Bronchial epithelial cell (primary cell): ENCODE results near the gene LRRC8D. TPM values are rescaled to one million over a fixed set of nuclear protein-coding genes. Genes with fewer than 3 reads are reported as not detected.

Experiments used
- DNase-seq: peaks from one replicate; pipeline ENCODE4 v3.0.0-alpha.2; 2010; ENCODE audit warnings: low read depth
- FAIRE-seq: peaks from 2 replicates; lab custom pipeline; 2011; peaks lifted over from hg19 to GRCh38; lab: Jason Lieb, UNC
- H3K27me3 ChIP-seq: 2 replicates; pipeline ENCODE4 v1.5.1; 2011; ENCODE audit warnings: low read length; ENCODE audit not compliant: control insufficient read depth, insufficient read depth
- H3K36me3 ChIP-seq: 2 replicates; pipeline ENCODE4 v1.5.1; 2011; ENCODE audit warnings: low read length; ENCODE audit not compliant: control insufficient read depth, insufficient read depth
- H3K4me3 ChIP-seq: 2 replicates; pipeline ENCODE4 v1.5.1; 2011; ENCODE audit warnings: mild to moderate bottlenecking, low read depth, low read length, control low read depth
- total RNA-seq: library from RNA; depleted of rRNA; stranded (reverse); fragments of >200 nt; gene quantifications from 2 replicates; pipeline ENCODE4 v1.2.1, GENCODE V29; 2014
- TF ChIP-seq, protein P1 (sequence below): IDR thresholded peaks from 2 replicates; pipeline ENCODE4 v1.5.1; 2011; ENCODE audit warnings: mild to moderate bottlenecking, moderate library complexity, low read length, control low read depth, inconsistent platforms; ENCODE audit not compliant: insufficient read depth, severe bottlenecking

LRRC8D gene
- total RNA-seq, 1 donor from 2014 or later: 35.8 TPM

DNA sequence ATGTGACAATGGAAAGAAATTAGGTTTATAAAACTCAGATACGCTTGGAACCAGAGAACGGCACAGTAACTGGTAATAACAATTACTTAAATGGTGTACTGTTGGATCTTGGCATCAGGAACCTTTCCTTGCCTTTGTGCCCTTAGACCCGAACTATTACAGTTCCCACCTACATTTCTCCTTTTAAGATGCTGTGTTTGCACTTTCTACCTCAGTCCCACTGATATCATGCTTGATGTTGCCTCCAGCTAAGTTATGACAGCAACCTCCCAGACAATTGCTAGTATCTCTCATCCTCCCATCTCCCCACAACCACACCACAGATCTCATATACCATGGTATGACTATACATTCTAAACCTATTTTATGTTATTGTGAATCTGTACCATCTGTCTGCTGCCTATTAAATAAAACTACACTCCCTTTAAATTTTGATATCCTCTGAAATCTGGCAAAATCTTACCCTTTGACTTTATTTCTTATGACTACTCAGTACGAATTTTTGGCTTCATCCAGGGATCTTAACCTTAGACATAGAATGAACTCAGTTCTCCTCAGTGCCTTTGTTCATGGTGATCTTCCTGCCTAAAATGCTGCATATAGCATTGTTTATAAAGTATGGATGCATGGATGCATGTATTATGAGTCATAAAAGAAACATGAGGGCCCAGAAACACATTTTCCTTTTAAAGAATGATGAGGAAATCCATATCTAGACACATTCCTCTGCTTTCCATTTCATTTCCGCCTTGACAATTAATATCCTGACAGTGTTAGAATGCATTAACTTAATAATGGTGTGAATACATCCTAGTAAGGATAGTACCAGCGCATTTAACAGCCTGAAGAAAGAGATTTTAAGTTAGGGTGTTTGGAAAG is 64.1 kb downstream of the LRRC8D start:
- Histone ChIP-seq H3K36me3 (peaks cover 4% of the 10 kb centered on the region), H3K27me3 (no peaks in the 10 kb centered on the region), H3K4me3 (no peak overlapping the region)
- DNase-seq: peak; percentile 75
- no peak for FAIRE-seq
- TF ChIP-seq, protein P1, sequence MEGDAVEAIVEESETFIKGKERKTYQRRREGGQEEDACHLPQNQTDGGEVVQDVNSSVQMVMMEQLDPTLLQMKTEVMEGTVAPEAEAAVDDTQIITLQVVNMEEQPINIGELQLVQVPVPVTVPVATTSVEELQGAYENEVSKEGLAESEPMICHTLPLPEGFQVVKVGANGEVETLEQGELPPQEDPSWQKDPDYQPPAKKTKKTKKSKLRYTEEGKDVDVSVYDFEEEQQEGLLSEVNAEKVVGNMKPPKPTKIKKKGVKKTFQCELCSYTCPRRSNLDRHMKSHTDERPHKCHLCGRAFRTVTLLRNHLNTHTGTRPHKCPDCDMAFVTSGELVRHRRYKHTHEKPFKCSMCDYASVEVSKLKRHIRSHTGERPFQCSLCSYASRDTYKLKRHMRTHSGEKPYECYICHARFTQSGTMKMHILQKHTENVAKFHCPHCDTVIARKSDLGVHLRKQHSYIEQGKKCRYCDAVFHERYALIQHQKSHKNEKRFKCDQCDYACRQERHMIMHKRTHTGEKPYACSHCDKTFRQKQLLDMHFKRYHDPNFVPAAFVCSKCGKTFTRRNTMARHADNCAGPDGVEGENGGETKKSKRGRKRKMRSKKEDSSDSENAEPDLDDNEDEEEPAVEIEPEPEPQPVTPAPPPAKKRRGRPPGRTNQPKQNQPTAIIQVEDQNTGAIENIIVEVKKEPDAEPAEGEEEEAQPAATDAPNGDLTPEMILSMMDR: no peak

DNA sequence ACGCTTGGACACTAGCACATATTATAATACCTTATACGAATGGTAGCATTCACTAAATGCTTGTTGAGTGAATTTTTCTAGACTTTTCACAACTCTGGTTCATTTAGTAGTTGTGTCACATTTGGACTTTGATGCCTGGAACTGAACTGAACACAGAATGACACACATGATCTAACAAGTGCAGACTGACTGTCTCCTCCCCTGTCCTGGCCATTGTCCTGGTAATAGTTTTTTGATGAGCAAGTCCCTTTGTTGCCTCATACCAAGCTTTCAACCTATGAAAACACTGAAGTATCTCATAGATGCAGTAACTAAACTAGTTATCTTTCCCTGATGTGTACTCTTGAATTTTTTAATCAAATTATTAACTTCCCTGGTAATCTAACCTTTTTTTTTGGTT is 66.4 kb downstream of the LRRC8D start:
- TF ChIP-seq, protein P1: no peak
- DNase-seq (peak; percentile 64), FAIRE-seq (no peak)
- Histone ChIP-seq H3K36me3 (no peaks in the 10 kb centered on the region), H3K4me3 (no peak overlapping the region), H3K27me3 (no peaks in the 10 kb centered on the region)

DNA sequence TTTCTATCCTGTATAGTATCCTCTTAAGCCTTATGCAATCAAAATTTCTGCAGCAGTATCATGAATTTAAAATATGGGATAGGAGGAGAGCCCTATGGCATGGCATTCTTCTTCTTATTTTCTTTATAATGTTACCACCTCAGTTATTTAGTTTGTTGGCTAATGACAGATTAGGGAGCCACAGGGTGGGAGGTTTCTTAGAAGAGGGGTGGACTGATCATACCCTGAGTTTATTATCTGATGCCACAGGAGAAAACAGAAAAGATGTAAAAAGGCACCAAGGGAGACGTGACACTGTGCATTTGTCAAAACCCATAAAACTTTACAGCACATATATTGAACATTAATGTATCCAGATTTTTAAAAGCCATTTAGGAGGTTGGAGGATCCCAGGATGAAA is 66.9 kb downstream of the LRRC8D start:
- no peaks in the 10 kb centered on the region for H3K36me3 ChIP-seq
- TF ChIP-seq, protein P1: no peak
- no peak for FAIRE-seq

DNA sequence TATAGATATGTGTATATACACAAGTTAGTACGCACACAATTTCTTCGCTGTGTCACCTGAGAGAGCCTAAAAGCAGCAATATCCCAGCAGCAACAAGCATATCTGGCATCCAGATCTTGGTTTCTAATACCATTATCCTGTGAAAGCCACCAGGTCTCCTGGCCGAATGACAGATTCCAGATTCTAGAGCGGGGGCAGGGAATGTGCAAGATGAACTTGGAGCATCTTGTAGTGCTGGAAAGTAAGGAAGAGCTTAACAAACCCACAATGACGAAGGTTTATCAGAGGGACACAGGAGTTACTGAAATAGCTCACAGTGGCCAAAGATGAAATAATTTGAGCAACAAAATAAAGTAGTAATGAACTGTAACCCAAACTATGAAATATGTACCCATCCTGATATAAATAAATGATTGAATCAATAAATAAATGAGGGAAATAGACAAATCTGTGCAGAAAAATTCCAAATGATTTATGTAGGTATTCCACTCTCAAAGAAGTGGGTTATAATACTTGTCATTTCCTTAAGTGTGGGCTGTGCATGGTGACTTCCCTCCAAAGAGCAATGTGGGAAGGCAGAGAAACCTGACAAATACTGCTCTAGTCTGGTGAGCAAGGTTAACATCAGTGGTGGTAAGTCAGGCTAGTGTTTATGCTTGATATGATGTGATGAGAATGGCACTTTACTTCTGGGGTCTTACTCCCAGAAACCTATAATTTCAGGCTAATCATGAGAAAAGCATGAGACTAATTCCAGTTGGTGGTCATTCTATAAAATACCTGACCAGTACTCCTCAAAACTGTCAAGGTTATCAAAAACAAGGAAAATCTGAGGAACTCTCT is 67.9 kb downstream of the LRRC8D start:
- DNase-seq (no peak), FAIRE-seq (no peak)
- no peaks in the 10 kb centered on the region for H3K27me3 ChIP-seq
- H3K4me3 ChIP-seq: no peak overlapping the region
- H3K36me3 ChIP-seq: no peaks in the 10 kb centered on the region
- TF ChIP-seq, protein P1: no peak

More for the DNA sequence above, 66.9 kb downstream of the LRRC8D start:
- Histone ChIP-seq H3K27me3 (no peaks in the 10 kb centered on the region), H3K4me3 (no peak overlapping the region)
- DNase-seq: no peak

DNA sequence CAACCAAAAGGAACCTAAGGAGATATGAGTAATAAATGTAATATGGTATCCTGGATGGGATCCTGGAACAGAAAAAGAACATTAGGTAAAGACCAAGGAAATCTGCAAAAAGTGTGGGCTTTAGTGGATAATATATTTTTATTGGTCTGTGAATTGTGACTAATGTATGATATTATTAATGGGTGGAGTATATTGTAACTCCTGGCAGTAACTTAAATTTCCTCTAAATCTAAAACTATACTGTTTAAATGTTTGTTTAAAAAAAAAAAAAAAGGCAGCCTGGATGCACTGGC is 68.4 kb downstream of the LRRC8D start:
- DNase-seq: peak; percentile 22
- Histone ChIP-seq H3K36me3 (no peaks in the 10 kb centered on the region), H3K27me3 (no peaks in the 10 kb centered on the region), H3K4me3 (no peak overlapping the region)
- TF ChIP-seq, protein P1: no peak
- no peak for FAIRE-seq
